GM18508 (cell line): ENCODE data around the gene DBET.
"Not testable (repeated sequence)": the region's sequence is repeated elsewhere in the genome, so short reads cannot be mapped to it uniquely, and the experiment has no call there.

ENCODE experiments used
- ATAC-seq: cut with Tn5 transposase; IDR thresholded peaks from one replicate; pipeline ENCODE4 v1.9.1; 2021; ENCODE audit warnings: moderate number of reproducible peaks; ENCODE audit not compliant: insufficient read depth, unreplicated experiment

DBET gene

DNA sequence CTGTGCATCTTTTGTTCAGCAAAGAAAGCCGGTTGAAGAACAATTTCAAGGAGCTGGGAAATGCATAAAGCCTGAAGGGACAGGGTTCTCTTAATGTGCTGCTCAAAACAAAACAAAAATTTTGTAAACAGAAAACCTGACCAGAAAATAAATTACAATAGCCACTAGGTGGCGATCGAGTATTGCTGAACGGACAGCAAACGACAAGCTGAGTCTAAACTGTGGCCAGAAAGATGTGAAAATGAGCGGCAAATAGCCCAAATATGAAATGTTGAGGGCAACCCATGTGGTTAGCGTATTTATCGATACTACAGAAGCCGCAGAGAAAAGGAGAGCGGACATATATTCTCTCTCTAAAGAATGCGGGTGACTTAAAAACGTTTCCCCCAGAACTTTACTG, 16.7 kb upstream of the DBET start:
- ATAC-seq: not testable (repeated sequence)

DNA sequence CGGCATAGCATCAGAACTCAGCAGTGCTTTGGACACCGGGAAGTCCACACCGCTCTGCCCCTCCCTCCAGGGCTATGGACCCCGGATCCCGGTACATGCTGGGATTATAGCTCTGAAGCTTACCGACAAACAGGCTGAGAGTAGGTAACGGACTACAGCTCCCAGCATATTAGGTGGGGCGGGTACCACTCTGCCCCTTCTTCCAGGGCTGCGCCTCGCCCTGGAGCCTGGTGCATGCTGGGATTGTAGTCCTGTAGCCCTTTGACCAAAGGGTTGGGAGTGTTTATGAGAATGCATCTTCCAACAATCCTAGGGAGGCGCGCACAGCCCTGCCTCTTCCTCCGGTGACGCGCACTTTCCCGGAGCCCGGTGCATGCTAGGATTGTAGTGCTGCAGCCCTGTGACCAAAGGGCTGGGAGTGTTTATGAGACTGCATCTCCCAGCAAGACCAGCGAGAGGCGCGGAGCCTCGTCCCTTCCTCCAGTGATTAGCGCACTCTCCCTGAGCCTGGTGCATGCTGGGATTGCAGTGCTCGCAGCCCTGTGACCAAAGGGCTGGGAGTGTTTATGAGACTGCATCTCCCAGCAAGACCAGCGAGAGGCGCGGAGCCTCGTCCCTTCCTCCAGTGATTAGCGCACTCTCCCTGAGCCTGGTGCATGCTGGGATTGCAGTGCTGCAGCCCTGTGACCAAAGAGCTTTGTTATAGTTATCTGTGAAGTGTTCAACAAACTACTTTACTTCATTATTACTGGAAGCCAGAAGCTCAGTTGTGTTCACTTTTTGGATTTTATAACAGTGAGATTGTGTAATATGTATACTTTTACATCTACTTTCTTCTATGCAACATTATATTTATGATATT, 14.7 kb upstream of the DBET start:
- ATAC-seq: not testable (repeated sequence)

DNA sequence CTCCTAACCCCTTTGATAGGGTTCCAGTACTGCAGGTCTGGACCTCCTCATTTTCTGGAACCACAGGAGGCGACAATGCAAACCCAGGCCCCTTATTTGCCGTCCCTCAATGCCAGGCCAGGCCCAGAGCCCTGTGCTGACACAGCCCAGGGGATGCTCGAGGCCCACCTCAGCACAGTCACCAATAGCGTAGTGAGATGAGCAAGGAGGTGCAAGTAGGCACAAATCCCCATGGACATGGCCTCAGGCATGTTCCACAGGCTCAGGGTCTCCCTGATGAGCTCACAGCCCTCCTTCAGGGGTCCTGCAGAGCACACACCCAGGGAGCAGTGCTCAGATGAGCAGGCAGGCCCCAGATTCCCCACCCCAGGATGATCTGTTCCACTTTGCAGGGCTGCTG, 5.3 kb upstream of the DBET start:
- ATAC-seq: not testable (repeated sequence)

- ATAC-seq: not testable (repeated sequence)
These were observed 503 bp downstream of the DBET start for GRCh38 chr4:190064805-190065204.

- not testable (repeated sequence) for ATAC-seq
These were observed 4.0 kb downstream of the DBET start for GRCh38 chr4:190068351-190068750.

- ATAC-seq: not testable (repeated sequence)
These were observed 28.8 kb downstream of the DBET start for GRCh38 chr4:190093052-190093451.

- not testable (repeated sequence) for ATAC-seq
These were observed 29.7 kb downstream of the DBET start for GRCh38 chr4:190094031-190094430.

DNA sequence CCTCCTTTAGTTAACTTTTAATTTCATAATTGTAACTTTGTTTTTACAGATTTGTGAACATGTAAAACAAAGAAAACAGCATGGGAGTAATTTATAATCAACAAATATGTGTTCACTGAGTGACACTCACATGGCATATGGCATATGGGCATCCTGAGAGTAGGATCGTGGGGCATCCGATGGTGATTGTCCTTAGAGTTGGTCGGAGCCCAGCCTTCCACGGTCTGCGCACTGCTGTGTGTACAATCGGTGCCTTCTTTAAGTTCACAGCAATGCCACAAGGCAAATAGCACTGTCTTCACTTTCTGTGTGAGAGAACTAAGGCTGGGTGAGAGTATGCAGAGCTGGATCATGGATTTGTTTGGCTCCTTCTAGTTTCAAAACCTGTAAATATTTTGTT, 31.0 kb downstream of the DBET start:
- ATAC-seq: not testable (repeated sequence)

- ATAC-seq: not testable (repeated sequence)
These were observed 35.3 kb downstream of the DBET start for GRCh38 chr4:190099605-190100004.

DNA sequence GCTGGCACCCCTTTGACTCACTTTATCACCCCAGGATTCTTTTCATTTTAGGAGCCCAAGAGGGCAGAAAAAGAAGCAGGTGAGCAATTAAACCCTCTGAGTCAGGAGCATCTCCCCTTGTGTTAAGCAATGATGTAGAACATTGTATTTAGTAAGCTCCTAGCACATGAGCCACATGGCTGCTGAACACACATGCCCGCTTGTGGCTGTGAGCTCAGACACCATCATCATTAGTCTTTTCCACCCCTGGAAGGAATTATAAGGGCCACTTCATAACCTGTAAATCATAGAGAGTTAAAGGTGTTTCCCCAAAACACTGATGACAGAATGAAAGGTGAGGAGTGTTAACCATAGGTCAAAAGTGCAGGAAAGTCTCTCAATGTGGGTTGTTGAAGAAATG, 37.2 kb downstream of the DBET start:
- ATAC-seq: not testable (repeated sequence)

- not testable (repeated sequence) for ATAC-seq
These were observed 41.9 kb downstream of the DBET start for GRCh38 chr4:190106191-190106590.

DNA sequence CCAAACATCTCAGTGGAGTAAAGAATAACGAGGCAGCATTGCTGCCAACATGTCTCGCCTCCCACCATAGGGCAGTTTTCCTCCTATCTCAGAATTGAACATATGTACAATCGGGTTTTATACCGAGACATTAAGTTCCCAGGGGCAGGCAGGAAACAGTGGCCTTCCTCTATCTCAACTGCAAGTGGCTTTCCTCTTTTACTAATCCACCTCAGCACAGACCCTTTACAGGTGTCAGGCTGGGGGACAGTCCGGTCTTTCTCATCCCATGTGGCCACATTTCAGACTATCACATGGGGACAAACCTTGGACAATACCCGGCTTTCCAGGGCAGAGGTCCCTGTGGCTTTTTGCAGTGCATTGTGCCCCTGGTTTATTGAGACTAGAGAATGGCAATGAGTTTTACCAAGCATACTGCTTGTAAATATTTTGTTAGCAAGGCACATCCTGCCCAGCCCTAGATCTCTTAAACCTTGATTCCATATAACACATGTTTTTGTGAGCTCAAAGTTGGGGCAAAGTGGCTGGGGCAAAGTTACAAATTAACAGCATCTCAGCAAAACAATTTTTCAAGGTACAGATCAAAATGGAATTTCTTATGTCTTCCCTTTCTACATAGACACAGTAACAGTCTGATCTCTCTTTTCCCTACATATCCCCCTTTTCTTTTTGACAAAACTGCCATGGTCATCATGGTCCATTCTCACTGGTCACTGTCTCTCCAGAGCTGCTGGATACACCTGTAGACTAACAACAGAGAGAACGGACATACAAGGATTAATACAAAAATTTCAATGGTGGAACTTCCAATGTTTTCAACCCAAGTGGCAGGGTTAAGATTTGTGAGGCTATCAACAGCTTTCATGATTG, 42.5 kb downstream of the DBET start:
- not testable (repeated sequence) for ATAC-seq

DNA sequence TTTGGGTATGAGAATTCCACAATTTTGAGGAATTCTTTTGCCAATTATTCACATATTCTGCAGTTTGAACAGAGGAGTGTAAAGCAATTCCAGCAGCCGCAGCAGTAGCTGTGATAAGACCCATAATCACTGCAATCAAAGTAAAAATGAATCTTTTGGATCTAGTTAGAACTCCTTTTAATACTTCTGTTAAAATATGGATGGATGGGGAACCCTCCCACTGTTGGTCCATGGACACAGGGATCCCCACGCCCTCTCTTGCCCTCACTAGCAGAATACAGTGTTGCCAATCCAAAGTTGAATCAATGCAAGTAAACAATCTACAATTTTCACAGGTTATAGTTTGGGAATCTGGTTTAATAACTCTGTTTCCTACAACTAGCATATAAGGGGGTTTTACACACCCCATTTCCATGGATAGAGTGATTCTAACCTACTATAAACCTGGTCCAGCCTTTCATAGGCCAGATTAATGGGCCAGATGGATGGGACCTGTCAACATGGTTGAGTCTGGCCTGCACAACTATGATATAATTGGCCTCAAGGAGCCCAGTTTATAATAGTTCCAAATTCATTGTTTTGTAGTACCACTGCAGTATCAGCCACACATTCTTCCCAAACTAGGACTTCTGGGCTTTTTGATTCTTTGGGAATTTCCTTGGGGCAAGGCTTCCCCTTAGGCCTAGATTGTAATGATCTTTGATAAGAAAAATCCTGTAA, 43.6 kb downstream of the DBET start:
- not testable (repeated sequence) for ATAC-seq

DNA sequence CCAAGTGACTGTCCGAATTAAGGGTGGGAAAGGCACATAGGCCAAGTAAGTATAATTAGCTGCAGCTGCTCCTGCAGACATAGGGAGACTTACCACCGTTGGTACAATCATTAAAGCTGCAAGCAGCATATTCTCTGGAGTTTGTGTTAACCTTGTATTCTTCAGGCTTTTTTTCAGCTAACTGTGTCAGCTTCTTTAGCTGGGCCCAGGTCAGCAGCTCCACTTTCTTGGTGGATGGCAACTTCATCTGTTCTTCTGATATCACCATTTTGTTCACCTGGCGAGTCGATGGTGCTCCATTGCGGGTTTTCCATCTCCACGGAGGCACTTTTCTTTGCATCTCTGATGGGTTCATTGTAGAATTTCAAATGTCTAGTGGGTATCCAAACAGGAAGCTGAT, 44.5 kb downstream of the DBET start:
- ATAC-seq: not testable (repeated sequence)

- ATAC-seq: not testable (repeated sequence)
These were observed 45.2 kb downstream of the DBET start for GRCh38 chr4:190109390-190110011.

GRCh38 chr4:190110033-190110432, 45.7 kb downstream of the DBET start:
- not testable (repeated sequence) for ATAC-seq

DNA sequence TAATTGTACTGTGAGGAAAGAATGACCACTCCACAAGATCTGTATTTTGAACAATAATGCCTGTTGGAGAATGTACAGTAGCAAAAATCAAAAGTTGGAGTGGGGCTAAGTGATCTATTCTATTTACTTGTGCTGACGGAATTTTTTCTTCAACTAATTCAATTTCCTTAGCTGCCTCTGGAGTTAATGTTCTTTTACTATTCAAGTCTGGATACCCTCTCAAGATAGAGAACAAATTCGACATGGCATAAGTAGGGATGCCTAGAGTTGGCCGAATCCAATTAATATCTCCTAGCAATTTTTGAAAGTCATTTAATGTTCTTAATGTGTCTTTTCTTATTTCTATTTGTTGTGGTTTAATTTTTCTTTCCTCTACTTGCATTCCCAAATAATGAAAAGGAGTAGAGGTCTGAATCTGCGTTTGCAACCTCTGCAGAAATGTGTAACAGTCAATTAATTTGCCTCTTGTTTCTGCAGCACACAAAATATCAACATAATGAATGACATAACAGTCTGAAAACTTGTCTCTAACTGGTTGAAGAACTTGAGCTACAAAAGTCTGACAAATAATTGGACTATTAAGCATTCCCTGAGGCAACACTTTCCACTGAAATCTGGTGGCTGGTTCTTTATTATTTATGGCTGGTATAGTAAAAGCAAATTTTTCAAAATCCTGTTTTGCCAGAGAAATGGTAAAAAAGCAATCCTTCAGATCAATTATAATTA, 46.4 kb downstream of the DBET start:
- not testable (repeated sequence) for ATAC-seq

DNA sequence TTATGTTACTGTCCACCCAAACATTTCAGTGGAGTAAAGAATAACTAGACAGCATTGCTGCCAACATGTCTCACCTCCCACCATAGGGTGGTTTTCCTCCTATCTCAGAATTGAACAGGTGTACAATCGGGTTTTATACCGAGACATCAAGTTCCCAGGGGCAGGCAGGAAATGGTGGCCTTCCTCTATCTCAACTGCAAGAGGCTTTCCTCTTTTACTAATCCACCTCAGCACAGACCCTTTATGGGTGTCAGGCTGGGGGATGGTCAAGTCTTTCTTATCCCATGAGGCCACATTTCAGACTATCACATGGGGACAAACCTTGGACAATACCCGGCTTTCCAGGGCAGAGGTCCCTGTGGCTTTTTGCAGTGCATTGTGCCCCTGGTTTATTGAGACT, 48.6 kb downstream of the DBET start:
- not testable (repeated sequence) for ATAC-seq

- not testable (repeated sequence) for ATAC-seq
These were observed 50.7 kb downstream of the DBET start for GRCh38 chr4:190114991-190115390.
